Duodenal mucosa (tissue), 2 donors: Measurements from ENCODE around the gene SLC39A2.
"Not testable (repeated sequence)": the region's sequence is repeated elsewhere in the genome, so short reads cannot be mapped to it uniquely, and the experiment has no call there.

Source experiments
- H3K27ac ChIP-seq: one replicate; pipeline ENCODE4 v1.7.0; 2013; ENCODE audit warnings: low read depth, low read length
- H3K27me3 ChIP-seq, 2 donors: one replicate each; pipeline ENCODE4 v1.7.0; 2013; ENCODE audit warnings: low read length in 2 of 2, control low read depth in 1 of 2; ENCODE audit not compliant: insufficient read depth in 2 of 2, control insufficient read depth in 1 of 2
- H3K36me3 ChIP-seq, 2 donors: one replicate each; pipeline ENCODE4 v1.7.0; 2013; ENCODE audit warnings: low read length in 2 of 2, control low read depth in 1 of 2; ENCODE audit not compliant: insufficient read depth in 2 of 2, control insufficient read depth in 1 of 2
- H3K4me1 ChIP-seq, 2 donors: one replicate each; pipeline ENCODE4 v1.7.0; 2013; ENCODE audit warnings: low read length in 2 of 2, control low read depth in 1 of 2; ENCODE audit not compliant: insufficient read depth in 2 of 2, control insufficient read depth in 1 of 2
- H3K4me3 ChIP-seq, 2 donors: one replicate each; pipeline ENCODE4 v1.7.0; 2013; ENCODE audit warnings: low read length in 2 of 2, low read depth in 1 of 2
- H3K9ac ChIP-seq, 2 donors: one replicate each; pipeline ENCODE4 v1.7.0; 2013; ENCODE audit warnings: low read length in 2 of 2, low read depth in 1 of 2
- H3K9me3 ChIP-seq, 2 donors: one replicate each; pipeline ENCODE4 v1.7.0; 2013; ENCODE audit warnings: low read length in 2 of 2, control low read depth in 1 of 2; ENCODE audit not compliant: control insufficient read depth in 1 of 2

The SLC39A2 gene, protein sequence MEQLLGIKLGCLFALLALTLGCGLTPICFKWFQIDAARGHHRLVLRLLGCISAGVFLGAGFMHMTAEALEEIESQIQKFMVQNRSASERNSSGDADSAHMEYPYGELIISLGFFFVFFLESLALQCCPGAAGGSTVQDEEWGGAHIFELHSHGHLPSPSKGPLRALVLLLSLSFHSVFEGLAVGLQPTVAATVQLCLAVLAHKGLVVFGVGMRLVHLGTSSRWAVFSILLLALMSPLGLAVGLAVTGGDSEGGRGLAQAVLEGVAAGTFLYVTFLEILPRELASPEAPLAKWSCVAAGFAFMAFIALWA

DNA sequence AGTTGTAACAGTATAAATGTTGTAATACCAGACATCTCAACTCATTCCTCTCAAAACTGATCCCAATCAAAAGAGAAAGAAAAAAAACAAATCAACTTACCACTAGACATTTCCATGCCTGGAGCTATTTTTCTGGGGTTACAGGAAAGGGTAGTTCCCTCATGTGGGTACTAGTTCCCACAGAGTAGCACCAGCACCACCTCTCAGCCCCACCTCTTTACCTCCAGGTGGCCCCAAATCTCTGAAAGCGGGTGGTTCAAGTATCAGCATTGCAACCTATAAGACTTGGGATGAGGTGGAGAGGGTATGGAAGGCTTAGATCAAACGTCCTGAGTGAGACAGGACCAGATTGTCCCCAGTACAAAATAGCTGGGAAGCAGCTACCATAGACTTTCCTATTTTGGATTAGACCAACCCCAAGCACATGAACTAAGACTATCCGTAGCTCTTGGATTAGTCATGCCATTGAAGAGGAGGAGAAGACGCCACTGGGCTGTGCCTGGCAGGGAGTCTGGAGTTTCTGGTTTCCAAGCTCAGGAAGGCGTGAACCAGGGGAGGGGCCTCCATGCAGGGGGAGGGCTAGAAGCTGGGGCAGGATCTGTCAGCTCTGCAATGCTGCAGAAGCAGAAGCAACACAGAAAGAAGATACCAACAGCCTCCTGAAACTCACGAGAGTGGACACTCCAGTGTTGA is at the start of gene SLC39A2:
TSS of gene SLC39A2 (plus strand) at position 620 of the 693 bp plus-strand sequence. CDS start 154 bp downstream, outside the sequence.
- no peaks in the 10 kb centered on the region for H3K27me3 ChIP-seq
- H3K36me3 ChIP-seq: peaks cover 12 to 38% of the 10 kb centered on the region in 2 donors
- no peak within 1 kb of the TSS for H3K27ac ChIP-seq
- peaks cover 0 to 24% of the 10 kb centered on the region in 2 donors for H3K4me1 ChIP-seq
- no peaks in the 10 kb centered on the region for H3K9me3 ChIP-seq
- no peak within 1 kb of the TSS for H3K9ac ChIP-seq
- H3K4me3 ChIP-seq: no peak within 1 kb of the TSS

DNA sequence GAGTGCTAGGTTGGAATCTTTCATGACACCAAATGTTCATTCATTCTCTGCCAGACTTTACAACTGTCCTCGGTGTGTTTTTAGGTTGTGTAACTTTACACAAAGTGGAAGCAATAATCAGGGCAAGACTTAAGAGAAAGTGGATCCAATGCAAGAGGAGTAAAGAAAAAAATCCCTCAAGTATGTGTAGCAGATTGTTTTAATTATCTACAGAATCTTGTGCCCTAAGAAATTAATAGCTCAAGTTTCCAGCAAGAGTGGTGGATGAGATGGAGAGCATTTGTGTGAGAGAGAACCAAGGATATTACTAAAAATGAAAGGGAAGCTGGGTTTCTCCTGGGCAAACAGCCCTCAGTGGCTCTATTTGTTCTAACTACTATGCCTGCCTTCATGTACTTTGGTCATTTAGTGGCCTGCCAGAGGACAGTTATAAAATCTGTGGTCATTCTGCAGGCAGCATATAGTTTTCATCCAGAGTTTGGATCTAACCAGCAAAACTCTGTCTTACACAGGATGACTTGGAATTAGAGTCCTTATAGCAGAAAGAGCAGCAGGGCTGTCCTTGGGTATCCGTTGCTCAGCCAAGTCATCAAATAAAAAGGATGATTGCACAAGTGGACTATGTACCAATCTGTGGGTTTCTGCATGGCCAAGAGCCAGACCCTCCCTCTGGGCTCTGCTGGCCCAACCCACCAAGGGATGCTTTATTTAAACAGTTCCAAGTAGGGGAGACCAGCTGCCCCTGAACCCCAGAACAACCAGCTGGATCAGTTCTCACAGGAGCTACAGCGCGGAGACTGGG is 44.2 kb upstream of the SLC39A2 start, which contains the start of gene RNASE2:
TSS of gene RNASE2 (plus strand) at position 752 of the 802 bp plus-strand sequence. CDS start 285 bp downstream, outside the sequence.
- H3K9me3 ChIP-seq, H3K4me3 ChIP-seq: not testable (repeated sequence)

DNA sequence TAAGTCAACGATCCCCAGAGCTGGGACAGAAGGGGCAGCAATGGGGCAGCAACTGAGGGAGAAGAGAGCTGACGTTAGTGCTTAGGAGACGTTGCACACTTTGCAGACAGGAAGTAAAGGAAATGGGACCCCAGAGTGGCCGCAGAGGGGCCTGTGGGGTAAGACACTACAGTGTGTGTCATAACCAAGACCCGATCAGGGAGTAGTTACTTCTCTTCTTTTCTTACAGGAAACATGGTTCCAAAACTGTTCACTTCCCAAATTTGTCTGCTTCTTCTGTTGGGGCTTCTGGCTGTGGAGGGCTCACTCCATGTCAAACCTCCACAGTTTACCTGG is 43.6 kb upstream of the SLC39A2 start:
- H3K4me1 ChIP-seq, H3K27me3 ChIP-seq, H3K9me3 ChIP-seq, H3K27ac ChIP-seq, H3K36me3 ChIP-seq, H3K9ac ChIP-seq, H3K4me3 ChIP-seq: not testable (repeated sequence)

More for the DNA sequence above, 44.2 kb upstream of the SLC39A2 start, which contains the start of gene RNASE2:
- not testable (repeated sequence) for H3K36me3 ChIP-seq, H3K4me1 ChIP-seq, H3K27me3 ChIP-seq, H3K27ac ChIP-seq, H3K9ac ChIP-seq

DNA sequence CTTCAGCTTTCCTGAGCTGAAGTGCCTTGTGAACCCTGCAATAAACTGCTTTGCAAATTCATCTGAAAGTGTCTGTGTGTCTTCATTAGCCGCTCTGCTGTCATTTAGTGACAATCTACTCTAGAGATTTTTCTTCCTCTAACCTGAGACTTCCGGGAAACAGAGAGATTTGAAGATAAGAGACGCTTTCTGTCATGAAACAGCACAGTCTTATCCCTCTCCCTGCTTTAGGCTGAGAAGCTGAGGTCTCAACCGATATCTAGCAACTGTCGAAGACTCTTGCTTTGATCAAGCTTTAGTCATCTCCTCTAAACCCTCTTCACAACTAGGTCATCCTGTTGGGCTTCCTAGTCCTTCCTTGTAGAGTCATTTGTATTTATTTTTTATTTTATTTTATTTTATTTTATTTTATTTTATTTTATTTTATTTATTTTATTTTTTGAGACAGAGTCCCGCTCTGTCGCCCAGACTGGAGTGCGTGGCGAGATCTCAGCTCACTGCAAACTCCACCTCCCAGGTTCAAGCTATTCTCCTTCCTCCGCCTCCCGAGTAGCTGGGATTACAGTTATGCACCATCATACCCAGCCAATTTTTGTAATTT is 42.6 kb upstream of the SLC39A2 start:
- H3K4me3 ChIP-seq: no peak overlapping the region
- no peaks in the 10 kb centered on the region for H3K27me3 ChIP-seq
- H3K9me3 ChIP-seq: no peaks in the 10 kb centered on the region
- no peaks in the 10 kb centered on the region for H3K4me1 ChIP-seq
- H3K27ac ChIP-seq: no peak overlapping the region
- H3K9ac ChIP-seq: no peak overlapping the region
- no peaks in the 10 kb centered on the region for H3K36me3 ChIP-seq

DNA sequence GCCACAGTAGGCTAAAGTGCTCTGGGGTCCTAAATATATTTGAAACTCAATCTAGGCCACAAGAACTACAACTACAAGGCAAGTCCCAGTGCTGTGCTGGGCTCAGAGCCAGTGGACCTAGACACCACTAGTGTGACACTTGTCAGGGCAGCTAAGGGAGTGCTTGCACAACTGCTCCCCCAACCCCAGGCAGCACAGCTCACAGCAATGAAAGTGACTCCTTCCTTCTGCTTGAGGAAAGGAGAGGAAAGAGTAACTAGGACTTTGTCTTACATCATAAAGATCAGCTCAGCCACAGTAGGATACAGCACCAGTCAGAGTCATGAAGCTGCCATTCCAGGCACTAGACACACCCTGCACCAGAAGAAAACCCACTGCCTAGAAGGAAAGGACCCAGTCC is 40.1 kb upstream of the SLC39A2 start:
- not testable (repeated sequence) for H3K27ac ChIP-seq

DNA sequence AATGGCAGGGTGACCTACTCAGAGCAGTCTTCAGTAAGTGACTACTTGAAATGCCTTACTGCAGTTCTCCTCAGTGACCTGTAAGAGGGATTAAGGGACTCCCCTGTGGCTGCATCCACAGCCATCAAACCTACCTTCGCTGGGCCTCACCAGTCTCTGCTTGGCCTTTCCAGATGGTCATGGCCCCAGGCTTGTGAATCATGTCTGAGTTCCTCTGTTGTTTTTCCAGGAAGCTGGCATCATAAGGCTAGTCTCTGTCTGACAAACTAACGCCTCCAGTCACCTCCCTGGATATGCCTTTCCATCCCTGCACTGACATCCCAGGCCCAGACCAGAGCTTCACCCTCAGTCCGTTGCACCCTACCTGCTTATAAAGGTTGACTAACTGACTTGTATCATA is 29.8 kb upstream of the SLC39A2 start:
- no peaks in the 10 kb centered on the region for H3K36me3 ChIP-seq
- no peak overlapping the region for H3K4me3 ChIP-seq
- H3K27ac ChIP-seq: no peak overlapping the region
- peaks cover 8 to 10% of the 10 kb centered on the region in 2 donors for H3K4me1 ChIP-seq
- H3K27me3 ChIP-seq: peaks cover 0 to 8% of the 10 kb centered on the region in 2 donors
- no peaks in the 10 kb centered on the region for H3K9me3 ChIP-seq
- H3K9ac ChIP-seq: no peak overlapping the region

More for the DNA sequence above, 40.1 kb upstream of the SLC39A2 start:
- not testable (repeated sequence) for H3K9ac ChIP-seq, H3K4me1 ChIP-seq, H3K27me3 ChIP-seq, H3K36me3 ChIP-seq, H3K4me3 ChIP-seq, H3K9me3 ChIP-seq

DNA sequence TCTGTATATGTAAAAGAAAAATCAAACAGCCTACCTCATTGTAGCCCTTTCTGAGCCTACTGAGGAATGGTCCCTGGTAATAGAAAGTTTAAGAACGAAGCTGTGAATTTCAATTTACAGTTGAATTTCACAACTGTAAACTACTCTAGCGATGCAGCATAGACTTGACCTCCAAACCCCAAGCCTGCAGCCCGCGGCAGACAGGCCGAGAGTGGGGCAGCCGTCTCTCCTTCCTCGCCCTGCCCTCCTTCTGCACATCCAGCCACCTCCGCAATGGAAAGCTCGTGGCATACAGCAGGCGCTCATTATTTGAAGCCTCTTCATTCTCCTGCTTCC is 28.5 kb upstream of the SLC39A2 start:
- H3K4me1 ChIP-seq: peaks cover 8 to 10% of the 10 kb centered on the region in 2 donors
- H3K4me3 ChIP-seq: peak overlapping the region; percentile 85 to 87
- H3K9me3 ChIP-seq: no peaks in the 10 kb centered on the region
- H3K9ac ChIP-seq: peak overlapping the region in 1 of 2 donors; percentile 80
- no peaks in the 10 kb centered on the region for H3K36me3 ChIP-seq
- H3K27me3 ChIP-seq: peaks cover 0 to 8% of the 10 kb centered on the region in 2 donors
- H3K27ac ChIP-seq: no peak overlapping the region

DNA sequence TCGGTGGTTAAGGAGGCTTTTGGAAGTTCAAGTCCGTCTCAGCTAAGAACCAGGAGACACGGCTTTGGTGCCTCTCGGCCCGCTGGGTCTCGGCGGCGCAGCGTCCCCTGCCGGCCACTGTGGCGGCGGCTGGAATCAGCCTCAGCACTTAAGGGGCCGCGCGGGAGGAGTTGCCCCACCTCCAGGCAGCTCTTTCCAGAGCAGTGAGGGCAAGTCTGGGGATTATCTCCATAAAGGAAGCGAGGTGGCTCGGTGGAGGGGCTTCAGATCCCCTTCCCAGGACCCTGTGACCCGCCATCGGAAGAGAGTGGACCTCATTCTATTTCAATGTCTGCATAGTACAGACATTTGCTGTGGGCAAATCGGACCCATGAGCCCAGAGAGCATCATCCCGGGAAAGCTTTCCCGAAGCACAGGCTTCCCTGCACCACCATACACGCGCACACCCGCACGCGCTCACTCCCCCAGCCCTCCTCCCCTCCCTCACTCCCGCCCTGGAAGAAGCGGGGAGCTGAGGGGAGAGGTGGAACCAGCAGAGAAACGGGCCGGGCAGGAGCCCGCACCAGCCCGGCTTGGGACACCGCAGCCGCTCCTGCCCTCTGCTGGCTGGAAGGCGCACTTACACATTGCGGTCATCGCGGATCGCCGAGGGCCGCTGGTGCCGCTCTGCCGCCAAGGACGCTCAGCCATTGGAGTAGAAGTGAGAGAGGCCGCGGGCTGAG is 27.9 kb upstream of the SLC39A2 start:
- Histone ChIP-seq H3K27me3 (peaks cover 0 to 5% of the 10 kb centered on the region in 2 donors), H3K4me3 (peak overlapping the region; percentile 85 to 87), H3K9me3 (no peaks in the 10 kb centered on the region), H3K4me1 (peaks cover 8 to 10% of the 10 kb centered on the region in 2 donors), H3K9ac (peak overlapping the region; percentile 44 to 80), H3K36me3 (no peaks in the 10 kb centered on the region), H3K27ac (no peak overlapping the region)

DNA sequence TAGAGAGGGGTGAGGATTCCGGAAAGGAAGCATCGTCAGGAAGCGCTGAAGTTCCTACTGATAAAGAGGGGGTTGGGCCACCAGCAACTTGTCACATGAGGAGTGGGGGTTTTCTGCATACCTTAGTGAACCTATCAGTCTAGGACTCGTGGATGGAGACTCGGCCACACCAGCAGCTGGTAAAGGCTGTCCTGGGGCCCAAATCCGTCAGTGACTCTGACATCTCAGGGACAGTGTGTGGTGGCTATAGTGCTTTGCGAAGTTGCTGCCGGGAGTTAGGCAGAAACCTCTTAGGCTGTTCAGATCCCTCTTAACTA is 27.4 kb upstream of the SLC39A2 start:
- peaks cover 0 to 5% of the 10 kb centered on the region in 2 donors for H3K27me3 ChIP-seq
- peak overlapping the region; percentile 44 to 80 for H3K9ac ChIP-seq
- H3K36me3 ChIP-seq: no peaks in the 10 kb centered on the region
- no peaks in the 10 kb centered on the region for H3K9me3 ChIP-seq
- H3K4me1 ChIP-seq: peaks cover 8 to 10% of the 10 kb centered on the region in 2 donors
- no peak overlapping the region for H3K27ac ChIP-seq
- peak overlapping the region; percentile 85 to 87 for H3K4me3 ChIP-seq
